GM18505 (cell line): Measurements from ENCODE around the gene SESN1.

ENCODE experiments used
- ATAC-seq: cut with Tn5 transposase; IDR thresholded peaks from one replicate; pipeline ENCODE4 v1.9.1; 2021; ENCODE audit not compliant: unreplicated experiment
- POLR2A ChIP-seq: IDR thresholded peaks from 4 replicates; pipeline ENCODE4 v1.6.1; 2011; ENCODE audit warnings: borderline replicate concordance; ENCODE audit not compliant: insufficient read depth, insufficient read length; ENCODE audit errors: extremely low read depth

SESN1 gene

GRCh38 chr6:109002882-109003281 lies 91.8 kb downstream of the SESN1 start:
- no peak for TF ChIP-seq POLR2A
- no peak for ATAC-seq

GRCh38 chr6:109002051-109002697 lies 92.5 kb downstream of the SESN1 start:
- no peak for ATAC-seq
- TF ChIP-seq POLR2A: no peak

- TF ChIP-seq POLR2A: no peak
- ATAC-seq: no peak
Measured at GRCh38 chr6:109001291-109001894, 93.3 kb downstream of the SESN1 start.

GRCh38 chr6:109000289-109000688 lies 94.4 kb downstream of the SESN1 start:
- TF ChIP-seq POLR2A: no peak
- no peak for ATAC-seq

- no peak for ATAC-seq
- no peak for TF ChIP-seq POLR2A
Measured at GRCh38 chr6:108999428-108999827, 95.2 kb downstream of the SESN1 start.

- ATAC-seq: no peak
- no peak for TF ChIP-seq POLR2A
Measured at GRCh38 chr6:108998485-108998884, 96.2 kb downstream of the SESN1 start.

- ATAC-seq: no peak
- no peak for TF ChIP-seq POLR2A
Measured at GRCh38 chr6:108996208-108996607, 98.4 kb downstream of the SESN1 start.

GRCh38 chr6:108995296-108995695 lies 99.3 kb downstream of the SESN1 start:
- no peak for TF ChIP-seq POLR2A

GRCh38 chr6:108993876-108994275 lies 100.8 kb downstream of the SESN1 start:
- ATAC-seq: no peak
- TF ChIP-seq POLR2A: no peak

More at GRCh38 chr6:108995296-108995695, 99.3 kb downstream of the SESN1 start:
- no peak for ATAC-seq

GRCh38 chr6:108989700-108990099 lies 104.9 kb downstream of the SESN1 start:
- ATAC-seq: no peak
- no peak for TF ChIP-seq POLR2A

- no peak for TF ChIP-seq POLR2A
- no peak for ATAC-seq
Measured at GRCh38 chr6:108988765-108989164, 105.9 kb downstream of the SESN1 start.

- ATAC-seq: no peak
- TF ChIP-seq POLR2A: no peak
Measured at GRCh38 chr6:108988296-108988695, 106.3 kb downstream of the SESN1 start.

- ATAC-seq: no peak
Measured at GRCh38 chr6:108987156-108987555, 107.5 kb downstream of the SESN1 start.

GRCh38 chr6:108985301-108985700 lies 109.3 kb downstream of the SESN1 start:
- no peak for ATAC-seq
- no peak for TF ChIP-seq POLR2A

More at GRCh38 chr6:108987156-108987555, 107.5 kb downstream of the SESN1 start:
- no peak for TF ChIP-seq POLR2A
